HG02610 (cell line): ENCODE results near the gene CMTR1.
A peak's percentile ranks its signal among the peaks of the same experiment; 100 is the strongest.
"Not testable (repeated sequence)": the region's sequence is repeated elsewhere in the genome, so short reads cannot be mapped to it uniquely, and the experiment has no call there.

ENCODE experiments used
- ATAC-seq: cut with Tn5 transposase; IDR thresholded peaks from one replicate; pipeline ENCODE4 v1.9.1; 2021; ENCODE audit warnings: mild to moderate bottlenecking, moderate library complexity; ENCODE audit not compliant: unreplicated experiment

CMTR1 gene

DNA sequence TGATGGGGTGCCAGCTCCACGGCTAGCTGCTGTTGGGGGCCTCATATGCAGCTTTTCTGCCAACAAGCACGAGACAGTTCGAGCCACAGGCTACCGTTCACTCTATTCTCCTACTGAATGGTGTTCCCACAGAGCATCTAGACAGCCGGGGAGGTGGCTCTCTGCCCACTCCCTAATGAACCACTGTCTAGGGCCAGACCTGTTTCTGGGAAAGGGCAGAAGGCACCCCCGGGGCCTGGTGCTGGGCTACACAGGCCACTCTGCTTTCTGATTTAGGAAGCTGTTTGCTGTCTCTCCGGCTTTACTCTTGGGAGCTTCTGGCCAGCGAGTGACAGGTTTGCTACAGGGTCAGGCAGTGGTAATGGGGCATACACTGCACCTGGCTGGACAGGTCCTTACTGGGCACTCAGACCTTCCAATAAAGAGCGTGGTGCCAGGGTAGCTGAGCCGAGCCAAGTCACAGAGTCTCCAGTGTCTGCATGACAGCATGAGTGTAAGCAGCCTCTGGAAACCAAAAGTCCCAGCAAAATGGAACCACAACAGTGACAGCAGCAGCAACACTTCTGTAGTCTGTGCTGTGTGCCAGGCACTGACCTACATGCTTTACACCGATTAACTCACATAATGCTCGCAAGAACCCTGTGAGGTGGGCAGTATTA lies 58.3 kb downstream of the CMTR1 start:
- no peak for ATAC-seq

DNA sequence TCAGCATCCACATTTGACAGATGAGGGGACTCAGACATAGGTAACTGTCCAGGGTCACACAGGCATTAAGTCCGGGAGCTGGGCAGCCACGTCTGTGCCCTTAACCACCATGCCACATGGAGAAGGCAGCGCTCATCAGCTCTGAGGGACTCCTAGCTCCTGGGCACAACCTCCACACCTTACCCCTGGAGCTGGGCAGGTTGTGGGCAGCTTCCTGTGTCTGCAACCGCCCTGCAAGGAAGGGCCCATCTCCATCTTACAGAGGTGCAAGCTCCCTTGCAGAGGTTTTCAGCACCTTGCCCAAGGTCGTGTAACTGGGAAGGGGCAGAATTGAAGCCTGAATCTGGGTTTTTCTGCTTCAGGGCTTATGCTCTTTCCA lies 58.8 kb downstream of the CMTR1 start:
- no peak for ATAC-seq

DNA sequence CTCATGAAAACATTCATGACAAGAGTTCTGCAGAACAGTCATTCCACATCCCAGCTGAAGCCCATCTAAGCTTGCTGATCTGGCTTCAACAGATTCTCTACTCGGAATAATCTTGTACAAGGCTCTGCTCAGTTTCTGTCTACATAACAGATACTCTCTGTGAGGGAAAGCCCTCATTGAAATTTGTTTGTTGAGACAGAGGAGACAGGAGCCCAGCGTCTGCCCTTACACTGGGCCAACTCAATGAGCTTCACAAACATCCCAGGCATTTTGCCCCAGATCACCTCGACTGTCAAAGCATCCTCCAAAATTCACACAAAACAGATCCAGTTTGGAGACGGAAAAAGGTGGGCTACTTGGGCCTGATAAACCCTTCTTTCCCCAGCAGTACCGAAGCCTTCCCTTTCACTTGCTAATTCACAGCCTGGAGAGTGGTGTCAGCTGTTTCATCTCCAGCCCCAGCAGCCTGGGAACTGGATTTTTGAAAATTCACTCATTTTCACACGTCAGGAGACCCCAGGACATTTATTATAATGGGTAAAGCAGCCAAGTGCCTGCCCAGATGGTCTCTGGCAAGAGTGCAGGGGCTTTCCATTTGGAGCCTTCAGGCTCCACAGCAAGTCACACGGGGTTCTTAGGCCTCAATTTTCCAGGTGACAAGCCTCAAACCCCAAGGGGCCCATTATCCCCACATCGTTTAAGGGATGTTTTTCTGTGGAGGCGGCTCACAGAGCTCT lies 59.4 kb downstream of the CMTR1 start:
- no peak for ATAC-seq

DNA sequence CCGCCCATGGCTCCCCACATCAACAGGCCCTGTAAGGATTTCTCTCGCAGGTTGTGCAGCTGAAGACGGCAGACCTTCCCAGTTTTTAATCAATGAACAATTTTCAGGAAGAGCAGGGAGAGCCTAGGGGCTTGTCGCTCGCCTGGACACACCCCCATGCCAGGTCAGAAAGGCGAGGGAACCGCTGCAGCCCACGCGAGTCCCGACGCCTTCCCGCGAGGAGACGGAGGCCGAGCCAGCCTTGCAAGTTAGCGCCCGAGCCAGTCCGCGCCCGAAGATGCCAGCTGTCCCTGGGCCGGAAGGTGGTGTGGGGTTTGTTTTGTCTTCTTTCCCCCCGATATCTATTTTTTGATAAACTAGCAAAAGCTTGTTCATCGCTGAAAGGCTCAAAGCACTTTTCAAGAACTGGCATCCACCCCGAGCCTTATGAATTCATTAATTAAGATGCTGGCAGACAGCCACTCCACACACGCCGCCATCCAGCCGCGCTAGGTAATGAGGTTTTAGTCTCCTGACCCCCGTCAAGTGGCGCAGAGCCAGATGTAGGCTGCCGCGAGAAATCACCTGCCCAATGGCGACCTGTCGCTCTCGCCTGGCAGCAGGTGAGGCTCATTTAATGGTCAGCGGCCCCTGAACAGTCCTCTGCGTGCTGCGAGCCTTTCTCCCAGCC lies 60.1 kb downstream of the CMTR1 start:
- ATAC-seq, result no peak

DNA sequence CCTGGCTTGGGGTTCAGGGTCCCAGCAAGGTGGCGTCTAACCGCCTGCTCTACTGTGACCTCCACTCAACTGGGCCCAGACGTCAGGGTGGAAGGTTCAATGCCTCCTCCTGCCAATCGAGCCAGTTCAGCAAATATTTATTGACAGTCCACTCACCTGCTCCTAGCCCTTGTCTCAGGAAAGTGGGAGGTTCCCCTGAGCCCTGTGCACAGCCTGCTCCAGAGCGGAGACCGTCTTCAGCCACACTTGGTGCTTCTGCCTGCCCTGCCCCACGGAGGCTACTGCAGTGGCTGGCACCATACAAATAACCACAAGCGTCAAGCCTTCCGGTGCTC lies 60.6 kb downstream of the CMTR1 start:
- no peak for ATAC-seq

DNA sequence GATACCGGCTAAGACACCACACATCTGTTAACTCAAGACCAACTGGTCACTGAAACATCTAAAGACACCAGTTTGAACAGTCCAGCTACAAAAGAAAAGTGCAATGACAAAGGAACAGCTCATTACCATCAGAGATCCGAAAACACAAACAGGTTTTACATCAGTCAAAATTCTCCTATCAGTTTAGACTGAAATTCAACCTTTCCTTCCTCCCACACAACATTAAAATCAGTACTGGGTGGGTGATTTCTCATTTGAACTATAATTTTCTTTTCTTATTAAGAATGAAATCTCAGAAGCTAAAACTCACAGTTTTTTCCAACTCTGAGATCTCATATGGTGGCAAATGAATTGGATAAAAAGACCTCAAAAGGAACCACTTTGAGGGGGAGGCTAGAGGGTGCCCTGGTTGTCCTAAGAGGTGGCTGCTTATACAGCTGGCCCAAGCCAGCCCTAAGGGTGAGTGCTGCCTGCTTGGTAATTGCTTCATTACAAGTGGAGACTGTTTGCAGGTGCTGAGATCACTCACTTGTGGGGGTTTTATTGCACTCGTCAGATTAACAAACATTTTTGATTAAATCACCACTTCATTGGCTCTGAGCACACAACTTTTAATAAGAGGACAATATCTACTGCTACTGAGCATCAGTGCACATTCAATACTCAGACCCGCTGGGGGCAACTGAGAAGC lies 62.4 kb downstream of the CMTR1 start:
- no peak for ATAC-seq

DNA sequence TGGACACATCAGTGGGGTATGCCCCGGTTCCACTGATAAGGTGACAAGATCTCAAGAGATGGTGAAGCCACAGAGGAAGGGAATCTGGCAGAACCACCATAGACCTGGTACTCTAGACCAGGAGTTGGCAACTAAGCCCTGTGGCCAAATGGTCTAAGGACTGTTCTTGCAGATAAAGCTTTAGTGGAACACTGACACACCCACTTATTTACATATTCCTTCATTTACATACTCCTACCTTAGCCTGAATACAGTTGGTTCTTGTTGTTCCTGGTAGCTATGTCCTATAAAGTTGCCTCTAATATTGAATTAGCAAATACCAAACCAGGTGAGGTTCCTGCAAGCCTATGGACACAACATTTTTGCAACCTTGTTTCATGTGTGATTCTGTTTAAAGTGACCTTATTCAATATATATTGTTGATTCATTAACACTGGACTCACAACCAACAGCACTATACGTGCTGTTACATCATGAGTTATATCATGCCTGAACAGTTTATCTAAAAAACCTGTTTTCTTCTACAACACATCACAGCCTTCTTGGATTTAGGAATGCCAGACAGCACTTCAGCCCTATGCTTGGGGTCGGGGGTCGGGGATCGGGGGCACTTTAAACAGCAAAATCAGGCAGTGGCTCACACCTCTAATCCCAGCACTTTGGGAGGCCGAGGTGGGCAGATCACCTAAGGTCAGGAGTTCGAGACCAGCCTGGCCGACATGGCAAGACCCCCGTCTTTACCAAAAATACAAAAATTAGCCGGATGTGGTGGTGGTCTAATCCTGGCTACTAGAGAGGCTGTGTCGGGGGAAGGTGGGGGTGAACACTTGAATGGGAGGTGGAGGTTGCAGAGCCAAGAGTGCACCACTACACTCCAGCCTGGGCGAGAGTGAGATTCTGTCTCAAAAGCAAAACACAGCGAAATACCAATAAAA lies 64.2 kb downstream of the CMTR1 start:
- no peak for ATAC-seq

DNA sequence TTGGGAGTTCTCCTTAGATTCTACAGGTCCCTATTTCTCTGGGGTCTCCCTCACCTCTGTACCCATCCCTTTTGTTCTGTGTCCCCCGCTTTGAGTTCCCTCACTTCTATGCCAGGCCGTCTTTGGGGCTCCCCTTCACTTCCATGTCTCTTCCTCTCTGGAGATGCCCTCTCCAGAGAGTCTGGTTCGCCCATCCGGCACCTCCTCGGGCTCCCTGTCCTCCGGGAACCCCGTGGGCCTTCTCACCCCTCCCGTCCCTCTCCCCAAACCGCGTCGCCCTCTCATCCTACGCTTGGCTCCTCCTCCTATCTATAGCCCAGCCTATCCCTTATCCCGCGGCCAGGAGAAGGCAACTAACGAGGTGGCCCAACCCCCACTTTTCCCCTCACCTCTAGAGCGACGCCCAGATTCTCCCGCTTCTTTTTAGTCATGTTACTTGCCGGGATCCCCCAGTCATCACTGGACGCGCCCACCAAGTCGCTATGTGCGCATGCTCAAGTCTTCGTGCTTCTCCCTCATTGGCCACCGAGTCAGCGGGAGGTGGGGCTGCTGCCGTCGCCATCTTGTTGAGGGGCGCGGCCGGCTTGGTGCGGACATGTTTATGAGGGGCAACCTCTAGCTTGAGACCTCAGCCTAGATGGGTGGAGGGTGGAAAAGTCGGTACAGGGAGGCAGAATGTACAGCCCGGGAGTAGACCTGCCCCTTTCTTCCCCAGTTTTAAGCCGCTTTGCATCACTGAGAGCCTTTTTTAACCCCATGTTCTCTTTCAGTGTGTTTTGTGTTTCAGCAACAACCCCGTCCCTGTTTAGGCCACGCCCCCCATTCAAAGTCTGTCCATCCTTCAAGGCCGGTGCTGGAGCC lies 66.6 kb downstream of the CMTR1 start, which contains the start of gene CCDC167:
Gene CCDC167 (minus strand): TSS at position 461 of the 861 bp plus-strand sequence. CDS start 30 bp downstream, at position 431.
- ATAC-seq, result peak; percentile 86

DNA sequence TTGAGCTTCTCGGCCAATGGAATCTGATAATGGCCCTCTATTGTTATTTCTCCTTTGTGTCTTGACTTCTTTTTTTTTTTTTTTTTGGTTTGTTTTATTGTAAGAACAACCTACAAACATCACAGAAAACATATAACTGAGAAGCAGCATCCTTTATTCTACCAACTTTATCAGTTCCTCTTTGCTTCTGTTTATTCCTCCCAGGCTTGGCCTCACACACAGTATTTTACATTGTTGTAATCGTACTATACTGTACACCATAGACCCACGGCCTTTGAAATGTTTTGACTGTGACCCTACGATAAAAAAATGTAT lies 67.2 kb downstream of the CMTR1 start:
- ATAC-seq, result no peak

DNA sequence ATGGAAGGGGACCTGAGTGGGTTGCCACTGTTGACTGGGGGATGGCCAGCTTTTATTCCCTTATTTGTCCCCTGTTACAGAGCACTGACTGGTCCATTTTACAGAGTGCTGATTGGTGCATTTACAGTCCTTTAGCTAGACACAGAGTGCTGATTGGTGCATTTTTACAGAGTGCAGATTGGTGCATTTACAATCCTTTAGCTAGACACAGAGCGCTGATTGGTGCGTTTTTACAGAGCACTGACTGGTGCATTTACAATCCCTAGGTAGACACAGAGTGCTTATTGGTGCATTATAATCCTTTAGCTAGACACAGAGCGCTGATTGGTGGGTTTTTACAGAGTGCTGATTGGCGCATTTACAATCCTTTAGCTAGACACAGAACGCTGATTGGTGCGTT lies 67.9 kb downstream of the CMTR1 start:
- ATAC-seq, result not testable (repeated sequence)

DNA sequence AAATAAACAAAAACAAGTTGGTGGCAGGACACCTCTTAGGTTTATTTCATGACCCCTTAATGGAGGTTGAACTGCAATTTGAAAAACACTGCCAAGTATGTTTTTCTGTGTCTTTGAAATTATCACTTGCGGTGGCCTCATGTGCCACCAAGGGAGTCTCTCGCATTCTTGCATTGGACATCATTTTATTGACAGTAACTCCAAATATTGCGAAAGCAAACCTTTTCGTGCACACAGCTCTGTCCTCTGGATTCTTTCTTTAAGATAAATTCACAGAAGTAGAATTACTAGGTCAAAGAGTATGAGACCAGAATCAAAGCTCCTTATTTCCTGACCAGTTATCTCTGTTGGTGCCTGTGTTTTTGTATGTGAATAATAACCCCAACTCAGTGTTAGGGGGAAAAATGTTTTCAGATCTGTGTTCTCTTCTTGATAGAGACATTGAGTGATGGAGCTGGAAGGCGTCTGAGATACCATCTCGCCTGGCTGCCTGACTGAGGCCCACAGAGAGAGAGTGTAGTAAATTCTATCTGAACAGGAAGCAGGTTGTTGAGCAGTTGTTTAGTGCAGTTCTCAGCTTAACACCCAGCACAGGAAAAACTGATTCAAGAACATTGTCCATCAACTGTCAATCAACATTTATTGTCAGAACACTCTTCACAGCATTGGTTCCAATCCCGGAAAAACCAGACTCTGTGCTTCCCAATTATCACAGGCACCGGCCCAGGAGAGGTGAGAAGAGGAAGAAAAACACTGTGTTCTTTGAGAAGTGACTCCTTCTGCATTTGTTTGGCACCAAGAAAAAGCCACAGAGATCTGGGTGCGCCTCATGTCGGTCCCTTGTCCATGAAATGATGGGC lies 68.8 kb downstream of the CMTR1 start:
- ATAC-seq, result no peak

DNA sequence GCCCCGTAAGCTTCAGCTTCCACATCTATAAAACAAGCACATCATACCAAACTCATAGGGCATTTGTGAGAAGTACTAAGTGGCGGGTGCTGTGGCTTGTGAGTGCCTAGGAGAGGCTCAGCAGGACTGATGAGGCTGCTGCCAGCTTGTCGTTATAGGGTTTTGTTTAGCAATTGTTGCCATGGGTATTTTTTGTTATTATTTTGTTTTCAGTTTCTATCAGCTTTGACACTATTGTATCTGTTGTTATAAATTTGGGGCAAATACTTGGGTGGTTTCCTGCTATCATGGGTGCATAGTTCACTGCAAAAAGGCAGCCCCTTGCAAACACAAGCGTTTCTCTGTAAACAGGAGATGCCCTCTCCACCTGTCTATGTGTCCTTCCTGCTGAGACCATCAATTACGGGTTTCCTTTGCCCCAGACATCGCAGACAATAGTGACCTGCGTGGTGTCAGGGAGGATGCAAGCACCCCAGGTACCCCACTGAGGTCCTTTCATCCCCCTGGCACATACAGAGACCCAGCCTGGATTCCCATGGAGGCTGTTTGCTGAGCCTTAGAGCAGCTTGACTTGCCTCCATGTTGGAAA lies 69.8 kb downstream of the CMTR1 start:
- no peak for ATAC-seq

DNA sequence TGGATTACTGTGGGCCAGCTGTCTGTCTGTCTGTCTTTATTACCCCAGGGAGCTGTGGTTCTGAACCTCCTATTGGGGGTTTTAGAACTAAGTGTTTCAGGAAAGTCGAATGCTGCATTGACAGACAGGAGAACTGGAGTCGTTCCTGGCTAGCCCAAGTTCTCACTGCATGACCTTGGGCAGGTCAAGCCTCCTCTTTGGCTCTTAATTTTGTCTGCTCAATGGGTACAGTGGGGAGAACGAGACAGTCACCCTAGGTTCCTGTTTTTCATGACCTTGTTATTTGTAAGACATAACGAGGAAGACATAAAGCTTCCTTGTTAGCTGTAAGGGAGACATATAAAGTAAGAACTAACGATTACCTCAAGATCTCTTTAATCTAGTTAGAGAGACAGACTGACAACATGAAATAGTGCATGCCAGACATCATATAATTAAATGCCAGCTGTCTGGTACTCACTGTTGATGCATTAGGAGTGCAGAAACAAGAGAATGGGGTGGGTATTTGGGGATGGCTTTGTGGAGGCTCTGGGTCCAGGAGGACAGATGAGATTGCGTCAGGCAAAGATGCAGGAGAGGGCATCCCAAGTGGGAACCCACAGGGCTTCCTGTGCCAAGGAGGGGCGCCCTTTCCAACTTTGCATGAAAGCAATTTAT lies 70.4 kb downstream of the CMTR1 start:
- no peak for ATAC-seq

DNA sequence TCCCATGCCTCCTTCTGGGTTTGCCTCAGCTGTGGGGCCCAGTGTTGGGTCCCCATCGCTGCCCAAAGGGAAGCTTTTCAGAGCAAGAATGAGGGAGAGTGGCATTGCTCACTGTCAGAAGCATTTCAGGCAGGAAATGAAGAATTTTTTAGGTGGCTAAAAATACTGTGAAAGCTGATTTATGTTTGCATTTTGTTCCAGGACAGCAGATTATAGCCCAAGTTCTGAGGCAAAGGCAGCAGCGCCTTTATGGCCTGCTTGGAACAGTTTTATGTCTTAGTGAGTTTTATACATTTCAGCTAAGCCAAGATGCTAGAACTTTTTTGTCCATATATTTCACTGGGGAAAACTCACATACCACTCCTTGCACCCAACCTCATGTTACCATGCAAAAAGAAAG lies 71.0 kb downstream of the CMTR1 start:
- ATAC-seq, result no peak

DNA sequence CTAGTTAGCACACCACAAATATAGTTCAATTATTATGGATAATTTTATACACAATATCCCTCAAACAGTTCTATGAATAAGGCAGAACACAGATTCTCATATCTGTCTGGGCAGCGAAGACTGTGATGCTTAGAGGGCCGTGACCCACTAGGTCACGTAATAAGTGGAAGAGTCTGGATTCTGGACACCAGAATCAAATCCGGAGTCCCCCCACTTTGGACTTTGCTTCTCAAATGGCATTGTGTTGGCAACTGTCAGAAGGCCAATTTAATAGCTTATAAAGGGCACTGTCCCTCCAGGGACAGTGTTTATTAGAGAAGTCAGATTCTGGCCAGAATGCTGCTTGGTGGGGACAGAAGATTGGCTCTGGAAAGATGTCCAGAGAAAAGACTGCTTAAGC lies 73.5 kb downstream of the CMTR1 start:
- ATAC-seq, result no peak

DNA sequence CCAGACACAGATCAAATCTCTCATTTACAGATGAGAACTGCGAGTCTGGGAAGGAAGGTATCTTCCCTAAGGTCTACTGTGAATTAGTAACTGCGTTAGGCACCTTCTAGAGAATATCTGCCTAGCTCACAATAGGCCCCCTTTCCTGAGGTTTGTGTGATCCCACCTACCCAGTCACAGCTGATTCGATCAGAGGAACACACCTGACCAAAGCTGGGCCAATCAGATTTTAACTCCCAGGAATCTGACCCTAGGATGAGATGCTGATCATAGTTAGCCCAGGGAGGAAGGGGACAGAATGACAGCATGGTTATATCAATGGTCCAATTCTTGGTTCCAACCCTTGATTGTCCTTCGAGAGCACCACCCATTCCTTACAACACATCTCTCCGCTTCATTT lies 74.1 kb downstream of the CMTR1 start:
- ATAC-seq, result no peak

DNA sequence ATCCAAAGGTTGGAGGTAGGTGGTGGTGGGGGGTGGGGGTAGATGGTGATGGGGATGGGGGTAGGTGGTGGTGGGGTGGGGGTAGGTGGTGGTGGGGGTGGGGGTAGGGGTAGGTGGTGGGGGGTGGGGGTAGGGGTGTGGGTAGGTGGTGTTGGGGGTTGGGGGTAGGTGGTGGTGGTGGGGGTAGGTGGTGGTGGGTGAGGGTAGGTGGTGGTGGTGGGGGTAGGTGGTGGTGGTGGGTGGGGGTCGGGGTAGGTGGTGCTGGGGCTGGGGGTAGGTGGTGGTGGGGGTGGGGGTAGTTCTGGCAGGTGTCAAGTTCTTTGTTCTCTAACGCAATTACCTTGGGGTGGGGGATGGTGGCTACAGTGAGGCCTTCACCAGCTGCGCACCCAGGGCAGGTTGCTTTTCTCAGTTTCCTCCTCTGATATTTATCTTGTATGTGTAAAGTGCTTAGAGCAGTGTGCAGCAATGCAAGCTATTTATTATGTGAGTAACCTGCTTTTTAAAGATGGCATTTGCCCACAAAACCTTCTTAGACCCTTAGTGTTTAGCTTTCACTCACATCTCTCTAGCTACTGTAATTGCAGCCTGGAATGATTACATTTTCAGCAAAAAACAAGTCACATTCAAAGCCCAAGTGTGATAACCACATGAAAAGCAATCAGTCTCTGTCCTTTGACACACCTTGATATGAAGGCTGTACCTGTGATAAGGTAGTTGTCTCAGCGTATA lies 74.8 kb downstream of the CMTR1 start:
- ATAC-seq, result no peak
